Stomach (tissue), 9 donors: ENCODE measurements around the gene KCNH6. TPM values are rescaled to one million over a fixed set of nuclear protein-coding genes. Genes with fewer than 3 reads are reported as not detected.

Experiments
- DNase-seq, 2 donors: peaks; one replicate each; pipeline versions ENCODE4 v3.0.0 to v3.0.0-alpha.2; 2013 to 2019
- H3K27ac ChIP-seq, 5 donors: fragments of 200-600 bp in 4 of 5; sonication (generic) in 4 of 5; one replicate each; pipeline ENCODE4 v1.5.1; 2013 to 2019; ENCODE audit warnings: mild to moderate bottlenecking in 1 of 5, moderate library complexity in 1 of 5
- H3K27me3 ChIP-seq, 3 donors: fragments of 200-600 bp; sonication (generic); one replicate each; pipeline ENCODE4 v1.5.1; 2017 to 2019; ENCODE audit warnings: mixed run types in 1 of 3
- H3K36me3 ChIP-seq, 4 donors: fragments of 200-600 bp; sonication (generic); 1 replicate in 3 of 4; 2 replicates in 1 of 4; pipeline ENCODE4 v1.5.1; 2016 to 2019
- H3K4me1 ChIP-seq, 4 donors: fragments of 200-600 bp; sonication (generic); one replicate each; pipeline ENCODE4 v1.5.1; 2016 to 2019
- H3K4me3 ChIP-seq, 4 donors: fragments of 200-600 bp; sonication (generic) in 3 of 4; one replicate each; pipeline ENCODE4 v1.5.1; 2016 to 2019; ENCODE audit warnings: mild to moderate bottlenecking in 1 of 4
- H3K9me3 ChIP-seq, 4 donors: fragments of 200-600 bp; sonication (generic); one replicate each; pipeline ENCODE4 v1.5.1; 2016 to 2019
- CTCF ChIP-seq, 7 experiments: fragments of 450-650 bp in 4 of 7; fragments of 200-600 bp in 3 of 7; sonication (generic) in 3 of 7; IDR thresholded peaks; one replicate each; pipeline ENCODE4 v1.5.1; 2016 to 2019; ENCODE audit warnings: antibody characterized with exemption in 7 of 7, control low read depth in 2 of 7, mild to moderate bottlenecking in 1 of 7
- EP300 ChIP-seq: sonication (generic); formaldehyde crosslinking; IDR thresholded peaks from one replicate; pipeline ENCODE4 v1.6.1; 2017; ENCODE audit warnings: antibody characterized with exemption
- POLR2A ChIP-seq, 4 donors: fragments of 450-650 bp; IDR thresholded peaks; one replicate each; pipeline ENCODE4 v1.6.1; 2016; ENCODE audit warnings: antibody characterized with exemption in 4 of 4, control low read depth in 2 of 4, mild to moderate bottlenecking in 1 of 4, moderate library complexity in 1 of 4
- POLR2AphosphoS5 ChIP-seq, 3 donors: sonication (generic); formaldehyde crosslinking; IDR thresholded peaks; one replicate each; pipeline ENCODE4 v1.6.1; 2016; ENCODE audit warnings: antibody characterized with exemption in 3 of 3
- WGBS, 5 donors: extraction: QIAGEN DNeasy Blood & Tissue Kit in 3 of 5; methylation state at CpG; one replicate each; pipeline versions ENCODE4 v1.1.5 to v1.1.7; 2013 to 2018; 5-methylcytosine and 5-hydroxymethylcytosine counted together
- intact Hi-C: fragments of 100-400 bp; cut with DNase I; formaldehyde crosslinking; loops from one replicate; pipeline ENCODE4 v1.15.1; 2023; ENCODE audit warnings: low total_unique reads
- polyA plus RNA-seq, 3 donors: library from polyadenylated mRNA; stranded (reverse); fragments of 200-250 nt; gene quantifications; one replicate each; pipeline ENCODE4 v1.2.3, GENCODE V29; 2013
- total RNA-seq, 5 donors: library from RNA; depleted of rRNA; stranded (reverse); fragments of >200 nt; gene quantifications; one replicate each; pipeline versions ENCODE4 v1.1.0 to v1.2.3, GENCODE V29; 2014 to 2016
- donor health status: healthy with polysubstance abuse.
- donor health status: Bipolar disorder and iron deficiency.
- donor health status: healthy.

KCNH6 gene
- total and polyA plus RNA-seq, 8 donors: 0.20 to 2.3 (median 0.45) TPM; not detected in 1

- Histone ChIP-seq H3K27ac (no peak overlapping the region), H3K27me3 (peaks cover 0 to 11% (median 0%) of the 10 kb centered on the region in 3 donors), H3K4me1 (no peaks in the 10 kb centered on the region), H3K9me3 (no peaks in the 10 kb centered on the region), H3K36me3 (no peaks in the 10 kb centered on the region), H3K4me3 (no peak overlapping the region)
- TF ChIP-seq EP300 (no peak), CTCF (IDR thresholded peaks at IDR 0.05) (no peak), POLR2AphosphoS5 (IDR thresholded peaks at IDR 0.05) (no peak), POLR2A (IDR thresholded peaks at IDR 0.05) (no peak)
- 57 to 64% (median 58%) methylated on average over 7 to 16 of the region's 16 CpGs for WGBS, 5 donors
- intact Hi-C loops: no loop called here
- peak in 1 of 2 donors; percentile 60 for DNase-seq
Measured at GRCh38 chr17:63497708-63498483, 25.3 kb upstream of the KCNH6 start.

- WGBS, 5 donors: 70 to 85% (median 74%) methylated on average over 9 of the region's 9 CpGs
- no peak for DNase-seq
- H3K27ac ChIP-seq: no peak overlapping the region
- no peaks in the 10 kb centered on the region for H3K4me1 ChIP-seq
- H3K9me3 ChIP-seq: no peaks in the 10 kb centered on the region
- H3K36me3 ChIP-seq: no peaks in the 10 kb centered on the region
- TF ChIP-seq POLR2A (IDR thresholded peaks at IDR 0.05) (no peak), EP300 (no peak), POLR2AphosphoS5 (IDR thresholded peaks at IDR 0.05) (no peak), CTCF (IDR thresholded peaks at IDR 0.05) (no peak)
- intact Hi-C loops: no loop called here
- peaks cover 0 to 11% (median 0%) of the 10 kb centered on the region in 3 donors for H3K27me3 ChIP-seq
- no peak overlapping the region for H3K4me3 ChIP-seq
Measured at GRCh38 chr17:63498626-63499195, 24.4 kb upstream of the KCNH6 start.

- intact Hi-C loops: no loop called here
- no peak overlapping the region for H3K27ac ChIP-seq
- DNase-seq: no peak
- peaks cover 0 to 11% (median 0%) of the 10 kb centered on the region in 3 donors for H3K27me3 ChIP-seq
- H3K4me3 ChIP-seq: no peak overlapping the region
- no peak for TF ChIP-seq EP300
- no peak for TF ChIP-seq POLR2A (IDR thresholded peaks at IDR 0.05)
- no peak for TF ChIP-seq CTCF (IDR thresholded peaks at IDR 0.05)
- no peak for TF ChIP-seq POLR2AphosphoS5 (IDR thresholded peaks at IDR 0.05)
- H3K9me3 ChIP-seq: no peaks in the 10 kb centered on the region
- WGBS, 5 donors: 63 to 77% (median 67%) methylated on average over 14 of the region's 14 CpGs
- no peaks in the 10 kb centered on the region for H3K36me3 ChIP-seq
- H3K4me1 ChIP-seq: no peaks in the 10 kb centered on the region
Measured at GRCh38 chr17:63500543-63501390, 22.4 kb upstream of the KCNH6 start.

GRCh38 chr17:63503341-63503705, 19.8 kb upstream of the KCNH6 start:
- Histone ChIP-seq H3K27me3 (peaks cover 0 to 26% (median 0%) of the 10 kb centered on the region in 3 donors), H3K4me3 (no peak overlapping the region), H3K27ac (no peak overlapping the region), H3K36me3 (no peaks in the 10 kb centered on the region), H3K9me3 (no peaks in the 10 kb centered on the region), H3K4me1 (no peaks in the 10 kb centered on the region)
- 33 to 69% (median 46%) methylated on average over 8 of the region's 8 CpGs for WGBS, 5 donors
- no peak for TF ChIP-seq EP300
- no peak for TF ChIP-seq POLR2AphosphoS5 (IDR thresholded peaks at IDR 0.05)
- TF ChIP-seq CTCF (IDR thresholded peaks at IDR 0.05): no peak
- no peak for TF ChIP-seq POLR2A (IDR thresholded peaks at IDR 0.05)
- intact Hi-C loops: no loop called here
- peak in 1 of 2 donors; percentile 68 for DNase-seq
